Ascending aorta (tissue), 2 donors: ENCODE measurements around the gene HPN. TPM values are rescaled to one million over a fixed set of nuclear protein-coding genes. Genes with fewer than 3 reads are reported as not detected.

Experiments
- DNase-seq, 2 donors: peaks; one replicate each; pipeline ENCODE4 v3.0.0-alpha.2; 2019; ENCODE audit warnings: low spot score in 2 of 2
- H3K27ac ChIP-seq, 2 donors: fragments of 200-600 bp; sonication (generic); one replicate each; pipeline ENCODE4 v1.5.1; 2016 to 2017; ENCODE audit warnings: mild to moderate bottlenecking in 1 of 2
- H3K27me3 ChIP-seq: fragments of 200-600 bp; sonication (generic); one replicate; pipeline ENCODE4 v1.5.1; 2017
- H3K36me3 ChIP-seq, 2 donors: fragments of 200-600 bp; sonication (generic); one replicate each; pipeline ENCODE4 v1.5.1; 2016
- H3K4me1 ChIP-seq, 2 donors: fragments of 200-600 bp; sonication (generic); one replicate each; pipeline ENCODE4 v1.5.1; 2016 to 2017; ENCODE audit warnings: mild to moderate bottlenecking in 1 of 2
- H3K4me3 ChIP-seq, 2 donors: fragments of 200-600 bp; sonication (generic); one replicate each; pipeline ENCODE4 v1.5.1; 2016 to 2017; ENCODE audit warnings: mild to moderate bottlenecking in 1 of 2
- H3K9me3 ChIP-seq, 2 donors: fragments of 200-600 bp; sonication (generic); one replicate each; pipeline ENCODE4 v1.5.1; 2016
- CTCF ChIP-seq, 3 experiments: fragments of 200-600 bp in 2 of 3; fragments of 450-650 bp in 1 of 3; sonication (generic) in 2 of 3; IDR thresholded peaks; one replicate each; pipeline ENCODE4 v1.5.1; 2016 to 2019; ENCODE audit warnings: antibody characterized with exemption in 3 of 3, mild to moderate bottlenecking in 1 of 3, moderate library complexity in 1 of 3
- intact Hi-C: fragments of 100-400 bp; cut with DNase I; formaldehyde crosslinking; loops from one replicate; pipeline ENCODE4 v1.15.1; 2023
- total RNA-seq: library from RNA; depleted of rRNA; stranded (reverse); fragments of >200 nt; gene quantifications from one replicate; pipeline ENCODE4 v1.1.0, GENCODE V29; 2016

The HPN gene
- total RNA-seq, 1 donor from 2014 or later = 0.85 TPM

- DNase-seq = no peak
- Histone ChIP-seq H3K27me3 (no peaks in the 10 kb centered on the region), H3K36me3 (no peaks in the 10 kb centered on the region), H3K4me1 (no peaks in the 10 kb centered on the region), H3K9me3 (no peaks in the 10 kb centered on the region), H3K27ac (no peak overlapping the region), H3K4me3 (no peak overlapping the region)
- intact Hi-C loops = no loop called here
- TF ChIP-seq CTCF (IDR thresholded peaks at IDR 0.05) = no peak
These were observed 17.7 kb downstream of the HPN start for GRCh38 chr19:35059006-35059798.

- Histone ChIP-seq H3K4me1 (no peaks in the 10 kb centered on the region), H3K36me3 (no peaks in the 10 kb centered on the region), H3K9me3 (no peaks in the 10 kb centered on the region), H3K27ac (no peak overlapping the region), H3K27me3 (no peaks in the 10 kb centered on the region), H3K4me3 (no peak overlapping the region)
- no peak for DNase-seq
- intact Hi-C loops = loop anchor here (10.0 kb wide), 1 partner anchor 445 kb away; no protein-coding TSS in a partner anchor
- TF ChIP-seq CTCF (IDR thresholded peaks at IDR 0.05) = no peak
These were observed 18.2 kb downstream of the HPN start for GRCh38 chr19:35059799-35060091.

- no peak for TF ChIP-seq CTCF (IDR thresholded peaks at IDR 0.05)
- Histone ChIP-seq H3K4me3 (no peak overlapping the region), H3K9me3 (no peaks in the 10 kb centered on the region), H3K4me1 (no peaks in the 10 kb centered on the region), H3K36me3 (no peaks in the 10 kb centered on the region), H3K27ac (no peak overlapping the region), H3K27me3 (no peaks in the 10 kb centered on the region)
- intact Hi-C loops = loop anchor here (10.0 kb wide), 1 partner anchor 444 kb away; no protein-coding TSS in a partner anchor
- no peak for DNase-seq
These were observed 18.8 kb downstream of the HPN start for GRCh38 chr19:35060160-35060855.

- Histone ChIP-seq H3K4me3 (no peak overlapping the region), H3K36me3 (no peaks in the 10 kb centered on the region), H3K4me1 (no peaks in the 10 kb centered on the region), H3K9me3 (no peaks in the 10 kb centered on the region), H3K27ac (no peak overlapping the region), H3K27me3 (no peaks in the 10 kb centered on the region)
- intact Hi-C loops = loop anchor here (10.0 kb wide), 1 partner anchor 443 kb away; no protein-coding TSS in a partner anchor
- no peak for DNase-seq
- TF ChIP-seq CTCF (IDR thresholded peaks at IDR 0.05) = no peak
These were observed 20.3 kb downstream of the HPN start for GRCh38 chr19:35061583-35062373.

GRCh38 chr19:35062942-35063341 is 21.4 kb downstream of the HPN start:
- TF ChIP-seq CTCF (IDR thresholded peaks at IDR 0.05) = no peak

More at GRCh38 chr19:35062942-35063341, 21.4 kb downstream of the HPN start:
- Histone ChIP-seq H3K27me3 (no peaks in the 10 kb centered on the region), H3K36me3 (no peaks in the 10 kb centered on the region), H3K9me3 (no peaks in the 10 kb centered on the region), H3K27ac (no peak overlapping the region), H3K4me1 (no peaks in the 10 kb centered on the region), H3K4me3 (no peak overlapping the region)
- intact Hi-C loops = loop anchor here (10.0 kb wide), 1 partner anchor 442 kb away; no protein-coding TSS in a partner anchor
- DNase-seq = no peak
